ENCODE results near the gene ANO3.

DNA sequence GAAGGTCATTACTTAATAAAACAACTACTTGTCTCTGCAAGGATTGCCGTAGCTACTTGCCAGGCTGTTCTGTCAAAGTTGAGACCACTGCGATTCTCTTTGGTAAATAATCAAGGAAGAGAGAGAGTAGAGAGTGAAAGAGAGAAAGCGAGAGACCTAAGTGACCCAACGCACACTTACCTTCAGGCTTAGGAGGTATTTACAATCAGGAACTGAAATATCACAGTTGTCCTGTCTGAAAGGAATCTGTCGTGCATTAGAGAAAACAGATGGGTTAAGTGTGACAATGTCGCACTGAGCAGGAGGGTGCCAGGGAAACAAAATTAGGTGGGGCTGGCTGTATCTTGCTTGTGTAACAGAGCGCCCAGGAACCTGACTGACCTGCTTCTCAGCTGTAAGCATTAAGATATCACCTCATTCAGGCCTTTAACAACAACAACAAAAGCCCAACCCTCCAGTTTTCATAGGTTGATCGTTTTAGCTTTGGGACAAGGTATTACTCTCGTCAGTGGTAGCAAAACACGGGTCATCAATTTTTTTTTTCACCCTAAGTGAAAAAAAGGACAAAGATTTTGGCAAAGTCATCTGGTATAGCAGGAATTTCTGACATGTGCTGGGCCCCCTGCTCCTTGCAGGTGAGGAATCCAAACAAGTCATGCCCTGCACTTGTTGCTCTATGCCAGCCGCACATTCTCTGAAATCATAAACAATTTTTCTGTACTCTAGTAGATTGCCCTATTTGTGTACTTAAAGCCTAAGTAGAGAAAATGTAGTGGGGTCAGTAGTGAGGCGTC is 240.1 kb downstream of the ANO3 start, which contains the start of gene MUC15:
- TF ChIP-seq, protein P1, sequence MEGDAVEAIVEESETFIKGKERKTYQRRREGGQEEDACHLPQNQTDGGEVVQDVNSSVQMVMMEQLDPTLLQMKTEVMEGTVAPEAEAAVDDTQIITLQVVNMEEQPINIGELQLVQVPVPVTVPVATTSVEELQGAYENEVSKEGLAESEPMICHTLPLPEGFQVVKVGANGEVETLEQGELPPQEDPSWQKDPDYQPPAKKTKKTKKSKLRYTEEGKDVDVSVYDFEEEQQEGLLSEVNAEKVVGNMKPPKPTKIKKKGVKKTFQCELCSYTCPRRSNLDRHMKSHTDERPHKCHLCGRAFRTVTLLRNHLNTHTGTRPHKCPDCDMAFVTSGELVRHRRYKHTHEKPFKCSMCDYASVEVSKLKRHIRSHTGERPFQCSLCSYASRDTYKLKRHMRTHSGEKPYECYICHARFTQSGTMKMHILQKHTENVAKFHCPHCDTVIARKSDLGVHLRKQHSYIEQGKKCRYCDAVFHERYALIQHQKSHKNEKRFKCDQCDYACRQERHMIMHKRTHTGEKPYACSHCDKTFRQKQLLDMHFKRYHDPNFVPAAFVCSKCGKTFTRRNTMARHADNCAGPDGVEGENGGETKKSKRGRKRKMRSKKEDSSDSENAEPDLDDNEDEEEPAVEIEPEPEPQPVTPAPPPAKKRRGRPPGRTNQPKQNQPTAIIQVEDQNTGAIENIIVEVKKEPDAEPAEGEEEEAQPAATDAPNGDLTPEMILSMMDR (conservative IDR thresholded peaks at IDR 0.05; ENCODE audit: low read depth in 2 of 2): no peak
- TF ChIP-seq CREB1 (CRISPR knock-in tag; IDR thresholded peaks at IDR 0.05; ENCODE audit: low read depth) (no peak), EZH2phosphoT487 (IDR thresholded peaks at IDR 0.05; ENCODE audit: unreplicated experiment) (no peak)
- TF ChIP-seq, protein P2, sequence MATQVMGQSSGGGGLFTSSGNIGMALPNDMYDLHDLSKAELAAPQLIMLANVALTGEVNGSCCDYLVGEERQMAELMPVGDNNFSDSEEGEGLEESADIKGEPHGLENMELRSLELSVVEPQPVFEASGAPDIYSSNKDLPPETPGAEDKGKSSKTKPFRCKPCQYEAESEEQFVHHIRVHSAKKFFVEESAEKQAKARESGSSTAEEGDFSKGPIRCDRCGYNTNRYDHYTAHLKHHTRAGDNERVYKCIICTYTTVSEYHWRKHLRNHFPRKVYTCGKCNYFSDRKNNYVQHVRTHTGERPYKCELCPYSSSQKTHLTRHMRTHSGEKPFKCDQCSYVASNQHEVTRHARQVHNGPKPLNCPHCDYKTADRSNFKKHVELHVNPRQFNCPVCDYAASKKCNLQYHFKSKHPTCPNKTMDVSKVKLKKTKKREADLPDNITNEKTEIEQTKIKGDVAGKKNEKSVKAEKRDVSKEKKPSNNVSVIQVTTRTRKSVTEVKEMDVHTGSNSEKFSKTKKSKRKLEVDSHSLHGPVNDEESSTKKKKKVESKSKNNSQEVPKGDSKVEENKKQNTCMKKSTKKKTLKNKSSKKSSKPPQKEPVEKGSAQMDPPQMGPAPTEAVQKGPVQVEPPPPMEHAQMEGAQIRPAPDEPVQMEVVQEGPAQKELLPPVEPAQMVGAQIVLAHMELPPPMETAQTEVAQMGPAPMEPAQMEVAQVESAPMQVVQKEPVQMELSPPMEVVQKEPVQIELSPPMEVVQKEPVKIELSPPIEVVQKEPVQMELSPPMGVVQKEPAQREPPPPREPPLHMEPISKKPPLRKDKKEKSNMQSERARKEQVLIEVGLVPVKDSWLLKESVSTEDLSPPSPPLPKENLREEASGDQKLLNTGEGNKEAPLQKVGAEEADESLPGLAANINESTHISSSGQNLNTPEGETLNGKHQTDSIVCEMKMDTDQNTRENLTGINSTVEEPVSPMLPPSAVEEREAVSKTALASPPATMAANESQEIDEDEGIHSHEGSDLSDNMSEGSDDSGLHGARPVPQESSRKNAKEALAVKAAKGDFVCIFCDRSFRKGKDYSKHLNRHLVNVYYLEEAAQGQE (IDR thresholded peaks at IDR 0.05; ENCODE audit: unreplicated experiment): no peak

All from GM23338 (cell line).